ENCODE data around the gene AGBL4.

AGBL4 gene

GRCh38 chr1:49694251-49694827, 329.4 kb downstream of the AGBL4 start:
- DNase-seq = no peak

- DNase-seq = no peak
Measured at GRCh38 chr1:49686107-49686506, 337.6 kb downstream of the AGBL4 start.

- no peak for DNase-seq
Measured at GRCh38 chr1:49677706-49678105, 346.0 kb downstream of the AGBL4 start.

GRCh38 chr1:49651136-49651535, 372.6 kb downstream of the AGBL4 start:
- DNase-seq = no peak

GRCh38 chr1:49630156-49630555, 393.6 kb downstream of the AGBL4 start:
- no peak for DNase-seq

- no peak for DNase-seq
Measured at GRCh38 chr1:49627781-49628180, 396.0 kb downstream of the AGBL4 start.

- no peak for DNase-seq
Measured at GRCh38 chr1:49626472-49626871, 397.3 kb downstream of the AGBL4 start.

- DNase-seq = no peak
Measured at GRCh38 chr1:49622877-49623276, 400.9 kb downstream of the AGBL4 start.

GRCh38 chr1:49606082-49606481, 417.7 kb downstream of the AGBL4 start:
- DNase-seq = no peak

GRCh38 chr1:49597436-49597835, 426.3 kb downstream of the AGBL4 start:
- no peak for DNase-seq

GRCh38 chr1:49576327-49576901, 447.3 kb downstream of the AGBL4 start:
- DNase-seq = no peak

GRCh38 chr1:49556676-49557234, 467.0 kb downstream of the AGBL4 start:
- no peak for DNase-seq

GRCh38 chr1:49552101-49552500, 471.7 kb downstream of the AGBL4 start:
- DNase-seq = no peak

- no peak for DNase-seq
Measured at GRCh38 chr1:49544615-49545014, 479.1 kb downstream of the AGBL4 start.

- DNase-seq = no peak
Measured at GRCh38 chr1:49541096-49541752, 482.5 kb downstream of the AGBL4 start.

- DNase-seq = no peak
Measured at GRCh38 chr1:49527606-49528305, 496.0 kb downstream of the AGBL4 start.

GRCh38 chr1:49526672-49527071, 497.1 kb downstream of the AGBL4 start:
- no peak for DNase-seq

GRCh38 chr1:49523764-49524163, 500.0 kb downstream of the AGBL4 start:
- no peak for DNase-seq

- DNase-seq = no peak
Measured at GRCh38 chr1:49466961-49467360, 556.8 kb downstream of the AGBL4 start.

GRCh38 chr1:49465486-49466185, 558.1 kb downstream of the AGBL4 start:
- DNase-seq = no peak

GRCh38 chr1:49448200-49448599, 575.6 kb downstream of the AGBL4 start:
- DNase-seq = no peak

GRCh38 chr1:49436865-49437264, 586.9 kb downstream of the AGBL4 start:
- DNase-seq = no peak

- DNase-seq = no peak
Measured at GRCh38 chr1:49435291-49435690, 588.5 kb downstream of the AGBL4 start.

Data from HCEC 1CT (cell line).